NT2/D1 (cell line): ENCODE data around the gene ATPAF1.

Experiments
- SUZ12 ChIP-seq: IDR thresholded peaks from 2 replicates; pipeline ENCODE4 v1.6.1; 2011; ENCODE audit not compliant: insufficient read length, insufficient read depth; ENCODE audit errors: extremely low read depth
- YY1 ChIP-seq: IDR thresholded peaks from 2 replicates; pipeline ENCODE4 v1.6.1; 2011; ENCODE audit not compliant: insufficient read length, insufficient read depth
- ZNF274 ChIP-seq: IDR thresholded peaks from 2 replicates; pipeline ENCODE4 v1.6.1; 2011; ENCODE audit warnings: mild to moderate bottlenecking, low read depth, low read length

GRCh38 chr1:46703927-46704641, 35.9 kb upstream of the ATPAF1 start:
- TF ChIP-seq YY1 (no peak), SUZ12 (no peak), ZNF274 (no peak)
